ENCODE results near the gene DAD1. TPM values are rescaled to one million over a fixed set of nuclear protein-coding genes. Genes with fewer than 3 reads are reported as not detected.

Gene DAD1
- total RNA-seq, 5 donors from 2014 or later (not counting 1 experiment from before 2014, with no cell fraction given) = 80.9 to 127 (median 113) TPM

DNA sequence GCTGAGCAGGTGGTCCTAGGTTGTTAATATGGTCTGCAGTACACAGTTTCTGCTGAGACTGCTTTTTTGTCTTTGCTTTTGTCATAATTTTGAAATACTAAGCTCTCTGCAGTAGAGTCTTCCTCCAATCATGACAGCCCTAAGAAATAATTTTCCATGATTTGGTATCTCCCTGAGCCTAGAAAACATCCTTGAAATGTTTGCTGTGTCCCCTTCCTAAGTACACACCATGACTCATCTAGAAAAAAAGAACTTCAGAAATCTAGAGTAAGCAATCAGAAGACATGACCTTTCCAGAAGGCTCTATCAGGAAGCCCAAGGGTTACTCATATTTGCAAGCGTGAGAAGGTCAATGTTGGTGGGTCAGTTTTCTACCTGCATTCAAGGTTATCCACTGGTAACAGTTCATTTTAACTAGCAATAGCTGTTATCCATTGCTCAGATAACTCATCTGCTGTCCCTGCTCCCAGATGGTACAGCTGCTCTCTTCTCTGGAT is 16.4 kb downstream of the DAD1 start:
- DNase-seq (no peak), ATAC-seq (replicated peaks in 1 of 4) (no peak)
- no peak overlapping the region for H3K4me3 ChIP-seq (ENCODE audit: control insufficient read depth in 1 of 2, extremely low read depth in 1 of 2, low read length in 1 of 2)
- WGBS (ENCODE audit: insufficient coverage) = 83% methylated on average over 1 of the region's 1 CpG
- no peak overlapping the region for H3K4me3 Mint-ChIP-seq
- peaks cover 11 to 41% of the 10 kb centered on the region in 2 donors for H3K36me3 ChIP-seq (ENCODE audit: control insufficient read depth in 2 of 2, extremely low read depth in 1 of 2, insufficient read depth in 1 of 2, low read length in 1 of 2)
- peaks cover 22 to 24% of the 10 kb centered on the region in 2 experiments for H3K4me1 ChIP-seq (ENCODE audit: control insufficient read depth in 1 of 2, extremely low read depth in 1 of 2, insufficient read depth in 2 of 2, low read length in 2 of 2)
- H3K27ac Mint-ChIP-seq = peak overlapping the region; percentile 6 to 48
- peaks cover 35 to 63% (median 62%) of the 10 kb centered on the region in 3 donors for H3K4me1 Mint-ChIP-seq
- ChIA-PET POLR2A (interaction anchor here (0.6 to 1.4 kb wide), 4 partner anchors 17 to 1523 kb away, joined by 3 to 8 read pairs (median 4); partner anchors contain the start of gene DAD1 (in 1 of the 2)), CTCF (interaction anchor here (0.5 to 6.1 kb wide), 19 partner anchors 12 to 474 kb away, joined by 3 to 176 read pairs (median 4); partner anchors contain the start of gene DAD1 (in 1 of the 2))
- H3K27me3 Mint-ChIP-seq = no peaks in the 10 kb centered on the region
- H3K27me3 ChIP-seq (replicated peaks in 1 of 2; ENCODE audit: control insufficient read depth in 2 of 2, extremely low read depth in 1 of 2, insufficient read depth in 2 of 2, low read length in 1 of 2) = no peaks in the 10 kb centered on the region
- H3K27ac ChIP-seq (ENCODE audit: low read length) = no peak overlapping the region
- H3K9me3 Mint-ChIP-seq = no peaks in the 10 kb centered on the region
- no peaks in the 10 kb centered on the region for H3K9me3 ChIP-seq
- H3K36me3 Mint-ChIP-seq = peaks cover 48% of the 10 kb centered on the region

DNA sequence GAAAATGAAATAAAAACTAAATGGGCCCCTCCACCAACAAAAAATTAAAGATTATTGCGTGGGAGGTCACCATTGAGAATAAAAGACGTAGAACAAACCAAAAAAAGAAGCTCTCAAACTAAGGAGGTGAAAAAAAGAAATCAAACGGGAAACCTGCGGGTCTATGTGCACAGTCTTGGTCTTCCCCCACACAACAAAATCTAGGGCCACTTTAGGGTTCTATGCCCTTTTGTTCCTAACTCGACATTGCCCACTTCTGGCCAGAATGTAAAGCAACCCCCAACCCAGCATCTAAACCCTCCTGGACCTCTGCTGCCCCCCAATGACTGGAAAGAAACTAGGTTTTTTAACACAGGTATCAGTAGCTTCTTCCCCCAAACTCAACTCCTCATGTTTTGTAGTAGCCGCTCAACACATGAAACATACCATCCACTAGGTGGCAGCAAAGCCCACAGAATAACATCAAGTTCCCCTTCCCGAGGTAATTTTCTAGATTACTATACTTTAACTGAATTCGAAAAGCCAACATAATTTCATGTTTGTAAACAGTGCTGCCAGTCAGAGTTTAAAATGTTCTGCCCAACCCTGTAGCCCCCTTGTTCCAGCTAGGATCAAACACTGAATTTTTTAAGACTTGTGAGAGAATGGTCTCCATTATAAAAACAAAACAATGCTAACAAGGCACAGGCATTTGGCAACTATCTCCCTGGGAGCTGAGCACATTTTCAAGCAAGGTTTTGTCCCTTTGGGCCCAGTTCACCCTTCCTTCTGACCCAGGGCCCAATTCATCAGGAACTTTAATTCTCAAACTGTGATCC is 18.7 kb downstream of the DAD1 start:
- Mint-ChIP-seq H3K9me3 (no peaks in the 10 kb centered on the region), H3K4me1 (peaks cover 44 to 69% (median 67%) of the 10 kb centered on the region in 3 donors), H3K36me3 (peaks cover 44% of the 10 kb centered on the region), H3K4me3 (peak overlapping the region; percentile 64 to 77 (median 75)), H3K27me3 (no peaks in the 10 kb centered on the region), H3K27ac (peak overlapping the region; percentile 98 to 99)
- ATAC-seq (replicated peaks in 1 of 4) (peak; percentile 86 to 90 (median 90)), DNase-seq (peak; percentile 62 to 98 (median 86))
- ChIA-PET POLR2A (interaction anchor here (0.5 to 1.5 kb wide), 18 partner anchors 8 to 1888 kb away, joined by 3 to 13 read pairs (median 4); partner anchors contain the start of genes DAD1 (in 1 of the 2) and OR6J1 (in 1 of the 2)), CTCF (interaction anchor here (0.5 to 6.1 kb wide), 122 partner anchors 8 to 1072 kb away, joined by 3 to 176 read pairs (median 5); partner anchors contain the start of genes DAD1 (in 2 of the 2), LRP10 (in 2 of the 2), ABHD4 (in 1 of the 2) and ACIN1 (in 1 of the 2))
- Histone ChIP-seq H3K27ac (ENCODE audit: low read length) (peak overlapping the region; percentile 99), H3K9me3 (no peaks in the 10 kb centered on the region), H3K4me3 (ENCODE audit: control insufficient read depth in 1 of 2, extremely low read depth in 1 of 2, low read length in 1 of 2) (peak overlapping the region; percentile 41 to 48), H3K36me3 (ENCODE audit: control insufficient read depth in 2 of 2, extremely low read depth in 1 of 2, insufficient read depth in 1 of 2, low read length in 1 of 2) (peaks cover 11 to 41% of the 10 kb centered on the region in 2 donors), H3K4me1 (ENCODE audit: control insufficient read depth in 1 of 2, extremely low read depth in 1 of 2, insufficient read depth in 2 of 2, low read length in 2 of 2) (peaks cover 40 to 41% of the 10 kb centered on the region in 2 experiments), H3K27me3 (replicated peaks in 1 of 2; ENCODE audit: control insufficient read depth in 2 of 2, extremely low read depth in 1 of 2, insufficient read depth in 2 of 2, low read length in 1 of 2) (no peaks in the 10 kb centered on the region)
- 2% methylated on average over 6 of the region's 8 CpGs for WGBS (ENCODE audit: insufficient coverage)

DNA sequence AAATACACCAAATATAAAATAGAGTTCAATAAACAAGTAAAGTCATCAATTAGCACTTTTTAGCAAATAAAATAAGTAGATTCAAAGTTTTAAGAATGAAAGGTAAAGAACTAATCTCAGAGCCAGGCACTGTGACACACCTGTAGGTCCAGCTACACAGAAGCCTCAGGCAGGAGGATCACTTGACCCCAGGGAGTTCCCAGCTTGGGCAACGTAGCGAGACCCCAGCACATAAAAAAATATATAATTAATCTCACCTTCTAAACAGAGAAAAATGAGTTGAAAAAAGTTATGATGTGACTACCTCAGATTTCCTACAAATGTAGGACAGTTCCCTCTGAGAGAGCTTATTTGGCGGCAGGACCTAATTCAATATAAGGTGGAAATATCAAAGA is 19.3 kb downstream of the DAD1 start:
- Histone ChIP-seq H3K36me3 (ENCODE audit: control insufficient read depth in 2 of 2, extremely low read depth in 1 of 2, insufficient read depth in 1 of 2, low read length in 1 of 2) (peaks cover 11 to 35% of the 10 kb centered on the region in 2 donors), H3K27me3 (replicated peaks in 1 of 2; ENCODE audit: control insufficient read depth in 2 of 2, extremely low read depth in 1 of 2, insufficient read depth in 2 of 2, low read length in 1 of 2) (no peaks in the 10 kb centered on the region), H3K9me3 (no peaks in the 10 kb centered on the region), H3K4me1 (ENCODE audit: control insufficient read depth in 1 of 2, extremely low read depth in 1 of 2, insufficient read depth in 2 of 2, low read length in 2 of 2) (peaks cover 46 to 47% of the 10 kb centered on the region in 2 experiments), H3K27ac (ENCODE audit: low read length) (peak overlapping the region; percentile 99), H3K4me3 (ENCODE audit: control insufficient read depth in 1 of 2, extremely low read depth in 1 of 2, low read length in 1 of 2) (peak overlapping the region; percentile 41 to 48)
- Mint-ChIP-seq H3K36me3 (peaks cover 43% of the 10 kb centered on the region), H3K4me3 (peak overlapping the region; percentile 64 to 77 (median 75)), H3K27me3 (no peaks in the 10 kb centered on the region), H3K4me1 (peaks cover 50 to 73% (median 70%) of the 10 kb centered on the region in 3 donors), H3K27ac (peak overlapping the region; percentile 98 to 99), H3K9me3 (no peaks in the 10 kb centered on the region)
- ChIA-PET CTCF (interaction anchor here (0.5 to 6.1 kb wide), 108 partner anchors 8 to 1071 kb away, joined by 3 to 176 read pairs (median 5); partner anchors contain the start of genes DAD1 (in 2 of the 2), LRP10 (in 2 of the 2), ABHD4 (in 1 of the 2) and ACIN1 (in 1 of the 2)), POLR2A (interaction anchor here (0.5 to 1.5 kb wide), 16 partner anchors 8 to 1888 kb away, joined by 3 to 13 read pairs (median 4); partner anchors contain the start of genes DAD1 (in 1 of the 2) and OR6J1 (in 1 of the 2))
- ATAC-seq (replicated peaks in 1 of 4) (peak in 3 of 4 experiments; percentile 1 to 22 (median 4)), DNase-seq (peak in 1 of 35 experiments; percentile 32)
- no CpG with 5 or more reads among the region's 3 CpGs for WGBS (ENCODE audit: insufficient coverage)

- no peaks in the 10 kb centered on the region for H3K27me3 ChIP-seq (replicated peaks in 1 of 2; ENCODE audit: control insufficient read depth in 2 of 2, extremely low read depth in 1 of 2, insufficient read depth in 2 of 2, low read length in 1 of 2)
- Mint-ChIP-seq H3K27me3 (no peaks in the 10 kb centered on the region), H3K9me3 (no peaks in the 10 kb centered on the region), H3K4me3 (peak overlapping the region; percentile 64 to 77 (median 75)), H3K36me3 (peaks cover 43% of the 10 kb centered on the region), H3K4me1 (peaks cover 55 to 74% (median 74%) of the 10 kb centered on the region in 3 donors), H3K27ac (peak overlapping the region; percentile 98 to 99)
- ATAC-seq (replicated peaks in 1 of 4) = no peak
- no peaks in the 10 kb centered on the region for H3K9me3 ChIP-seq
- ChIA-PET CTCF (interaction anchor here (0.7 to 6.1 kb wide), 40 partner anchors 9 to 744 kb away, joined by 3 to 176 read pairs (median 8); partner anchors contain the start of genes DAD1 (in 2 of the 2), ABHD4 (in 1 of the 2), AJUBA (in 1 of the 2) and MRPL52 (in 1 of the 2)), POLR2A (interaction anchor here (0.6 to 1.4 kb wide), 10 partner anchors 9 to 1887 kb away, joined by 3 to 13 read pairs (median 4); partner anchors contain the start of gene DAD1 (in 1 of the 2))
- 33% methylated on average over 1 of the region's 6 CpGs for WGBS (ENCODE audit: insufficient coverage)
- peaks cover 51 to 52% of the 10 kb centered on the region in 2 experiments for H3K4me1 ChIP-seq (ENCODE audit: control insufficient read depth in 1 of 2, extremely low read depth in 1 of 2, insufficient read depth in 2 of 2, low read length in 2 of 2)
- H3K36me3 ChIP-seq (ENCODE audit: control insufficient read depth in 2 of 2, extremely low read depth in 1 of 2, insufficient read depth in 1 of 2, low read length in 1 of 2) = peaks cover 11 to 30% of the 10 kb centered on the region in 2 donors
- H3K4me3 ChIP-seq (ENCODE audit: control insufficient read depth in 1 of 2, extremely low read depth in 1 of 2, low read length in 1 of 2) = peak overlapping the region; percentile 41 to 48
- peak in 1 of 35 experiments; percentile 28 for DNase-seq
- peak overlapping the region; percentile 99 for H3K27ac ChIP-seq (ENCODE audit: low read length)
Measured at GRCh38 chr14:22569106-22569736, 19.8 kb downstream of the DAD1 start.

DNA sequence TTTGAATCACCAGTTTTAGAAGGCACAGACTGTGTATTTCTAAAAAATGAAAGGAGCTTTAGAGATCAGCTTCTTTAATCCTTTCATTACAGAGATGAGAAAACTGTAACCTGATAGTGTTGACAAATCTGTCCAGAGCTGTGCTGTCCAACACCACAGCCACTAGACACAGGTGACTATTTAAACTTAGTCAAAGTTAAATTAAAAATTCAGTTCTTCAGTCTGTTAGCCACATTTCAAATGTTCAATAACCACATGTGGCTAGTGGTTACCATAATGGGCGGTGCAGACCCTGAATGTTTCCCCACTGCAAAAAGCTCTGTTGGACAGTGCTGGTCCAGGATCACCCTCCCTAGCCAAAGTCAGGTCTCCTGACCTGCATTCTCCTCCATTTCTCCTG is 21.6 kb downstream of the DAD1 start:
- Mint-ChIP-seq H3K9me3 (no peaks in the 10 kb centered on the region), H3K27me3 (no peaks in the 10 kb centered on the region), H3K36me3 (peaks cover 31% of the 10 kb centered on the region), H3K4me1 (peaks cover 73 to 83% (median 81%) of the 10 kb centered on the region in 3 donors), H3K4me3 (peak overlapping the region; percentile 51 to 64 (median 61)), H3K27ac (peak overlapping the region; percentile 98 to 99)
- Histone ChIP-seq H3K4me3 (ENCODE audit: control insufficient read depth in 1 of 2, extremely low read depth in 1 of 2, low read length in 1 of 2) (no peak overlapping the region), H3K9me3 (no peaks in the 10 kb centered on the region), H3K36me3 (ENCODE audit: control insufficient read depth in 2 of 2, extremely low read depth in 1 of 2, insufficient read depth in 1 of 2, low read length in 1 of 2) (peaks cover 7 to 14% of the 10 kb centered on the region in 2 donors), H3K27me3 (replicated peaks in 1 of 2; ENCODE audit: control insufficient read depth in 2 of 2, extremely low read depth in 1 of 2, insufficient read depth in 2 of 2, low read length in 1 of 2) (no peaks in the 10 kb centered on the region), H3K27ac (ENCODE audit: low read length) (peak overlapping the region; percentile 99), H3K4me1 (ENCODE audit: control insufficient read depth in 1 of 2, extremely low read depth in 1 of 2, insufficient read depth in 2 of 2, low read length in 2 of 2) (peaks cover 67 to 69% of the 10 kb centered on the region in 2 experiments)
- ATAC-seq (replicated peaks in 1 of 4) = no peak
- ChIA-PET CTCF (interaction anchor here (0.6 to 6.1 kb wide), 13 partner anchors 7 to 1606 kb away, joined by 3 to 176 read pairs (median 4); partner anchors contain the start of gene DAD1 (in 1 of the 2)), POLR2A (interaction anchor here (0.5 to 1.4 kb wide), 6 partner anchors 15 to 360 kb away, joined by 3 to 5 read pairs (median 4); no protein-coding TSS in a partner anchor)
- WGBS (ENCODE audit: insufficient coverage) = no CpG with 5 or more reads among the region's 1 CpG
- peak in 1 of 35 experiments; percentile 21 for DNase-seq

Measured in T-cell (primary cell).